IPS DF 19.7 (cell line): ENCODE data around the gene DMRTC2.
"Not testable (repeated sequence)": the region's sequence is repeated elsewhere in the genome, so short reads cannot be mapped to it uniquely, and the experiment has no call there.

Source experiments
- DNase-seq: peaks from one replicate; pipeline ENCODE4 v3.0.0-alpha.2; 2013; ENCODE audit warnings: low read depth, low spot score

The DMRTC2 gene

GRCh38 chr19:41871573-41872383 is 26.9 kb downstream of the DMRTC2 start:
- no peak for DNase-seq

GRCh38 chr19:41872384-41872774 is 27.5 kb downstream of the DMRTC2 start:
- DNase-seq: no peak

GRCh38 chr19:41872775-41873647 is 28.2 kb downstream of the DMRTC2 start:
- DNase-seq: no peak

- DNase-seq: not testable (repeated sequence)
Measured at GRCh38 chr19:41875973-41876372, 31.1 kb downstream of the DMRTC2 start.

GRCh38 chr19:41876847-41877832 is 32.3 kb downstream of the DMRTC2 start, which contains the start of gene CD79A:
CD79A (plus strand) TSS chr19:41877279; CDS start chr19:41877305, 26 bp downstream.
- no peak for DNase-seq

- no peak for DNase-seq
Measured at GRCh38 chr19:41877916-41878905, 33.4 kb downstream of the DMRTC2 start.

GRCh38 chr19:41879080-41879479 is 34.2 kb downstream of the DMRTC2 start:
- DNase-seq: no peak

- DNase-seq: no peak
Measured at GRCh38 chr19:41879670-41880328, 35.0 kb downstream of the DMRTC2 start.

GRCh38 chr19:41880329-41880708 is 35.5 kb downstream of the DMRTC2 start:
- no peak for DNase-seq

- DNase-seq: no peak
Measured at GRCh38 chr19:41882568-41883462, 38.0 kb downstream of the DMRTC2 start, which contains the start of gene ARHGEF1. ARHGEF1 (plus strand) TSS chr19:41883184; CDS start chr19:41888083, 4,899 bp downstream.

GRCh38 chr19:41883463-41883820 is 38.6 kb downstream of the DMRTC2 start:
- no peak for DNase-seq

- peak; percentile 84 for DNase-seq
Measured at GRCh38 chr19:41883821-41884733, 39.2 kb downstream of the DMRTC2 start.

GRCh38 chr19:41886761-41887710 is 42.2 kb downstream of the DMRTC2 start:
- DNase-seq: no peak

GRCh38 chr19:41887711-41888382 is 43.0 kb downstream of the DMRTC2 start:
- peak; percentile 61 for DNase-seq

GRCh38 chr19:41888926-41889325 is 44.1 kb downstream of the DMRTC2 start:
- no peak for DNase-seq

- no peak for DNase-seq
Measured at GRCh38 chr19:41889896-41890295, 45.1 kb downstream of the DMRTC2 start.
